ENCODE data around the gene DMPK.
A peak's percentile ranks its signal among the peaks of the same experiment; 100 is the strongest.

Gene DMPK

GRCh38 chr19:45770192-45771101 lies 11.8 kb downstream of the DMPK start:
- peaks cover 18 to 33% of the 10 kb centered on the region in 2 donors for H3K4me1 ChIP-seq (ENCODE audit: control insufficient read depth in 2 of 2, insufficient read depth in 2 of 2, low read length in 2 of 2)
- no peaks in the 10 kb centered on the region for H3K36me3 ChIP-seq (ENCODE audit: control insufficient read depth in 2 of 2, insufficient read depth in 2 of 2, low read length in 2 of 2)
- peak overlapping the region; percentile 72 to 75 for H3K9ac ChIP-seq (ENCODE audit: low read depth in 1 of 2, low read length in 2 of 2)

GRCh38 chr19:45769821-45770191 lies 12.5 kb downstream of the DMPK start:
- peaks cover 18 to 33% of the 10 kb centered on the region in 2 donors for H3K4me1 ChIP-seq (ENCODE audit: control insufficient read depth in 2 of 2, insufficient read depth in 2 of 2, low read length in 2 of 2)
- peak overlapping the region; percentile 68 to 75 for H3K9ac ChIP-seq (ENCODE audit: low read depth in 1 of 2, low read length in 2 of 2)
- H3K4me3 ChIP-seq (ENCODE audit: low read length in 2 of 2): peak overlapping the region; percentile 86 to 94
- no peaks in the 10 kb centered on the region for H3K27me3 ChIP-seq (ENCODE audit: control insufficient read depth in 2 of 2, insufficient read depth in 2 of 2, low read length in 2 of 2)
- H3K36me3 ChIP-seq (ENCODE audit: control insufficient read depth in 2 of 2, insufficient read depth in 2 of 2, low read length in 2 of 2): no peaks in the 10 kb centered on the region
- H3K27ac ChIP-seq (ENCODE audit: low read depth in 2 of 2, low read length in 2 of 2): peak overlapping the region; percentile 96 to 97
- no peaks in the 10 kb centered on the region for H3K9me3 ChIP-seq (ENCODE audit: control insufficient read depth in 2 of 2, low read length in 2 of 2)

More at GRCh38 chr19:45770192-45771101, 11.8 kb downstream of the DMPK start:
- Histone ChIP-seq H3K9me3 (ENCODE audit: control insufficient read depth in 2 of 2, low read length in 2 of 2) (no peaks in the 10 kb centered on the region), H3K4me3 (ENCODE audit: low read length in 2 of 2) (peak overlapping the region; percentile 86 to 94), H3K27me3 (ENCODE audit: control insufficient read depth in 2 of 2, insufficient read depth in 2 of 2, low read length in 2 of 2) (no peaks in the 10 kb centered on the region), H3K27ac (ENCODE audit: low read depth in 2 of 2, low read length in 2 of 2) (peak overlapping the region; percentile 96 to 97)

GRCh38 chr19:45768984-45769782 lies 13.1 kb downstream of the DMPK start, which contains the start of gene SIX5:
Gene SIX5, minus strand, starts transcription at chr19:45769252. Its CDS starts 408 bp downstream, at chr19:45768844.
- H3K4me3 ChIP-seq (ENCODE audit: low read length in 2 of 2): peak within 1 kb of the TSS; percentile 89 to 94
- no peaks in the 10 kb centered on the region for H3K36me3 ChIP-seq (ENCODE audit: control insufficient read depth in 2 of 2, insufficient read depth in 2 of 2, low read length in 2 of 2)
- peak within 1 kb of the TSS; percentile 96 to 97 for H3K27ac ChIP-seq (ENCODE audit: low read depth in 2 of 2, low read length in 2 of 2)
- no peaks in the 10 kb centered on the region for H3K27me3 ChIP-seq (ENCODE audit: control insufficient read depth in 2 of 2, insufficient read depth in 2 of 2, low read length in 2 of 2)
- no peaks in the 10 kb centered on the region for H3K9me3 ChIP-seq (ENCODE audit: control insufficient read depth in 2 of 2, low read length in 2 of 2)
- H3K9ac ChIP-seq (ENCODE audit: low read depth in 1 of 2, low read length in 2 of 2): peak within 1 kb of the TSS; percentile 75 to 88
- H3K4me1 ChIP-seq (ENCODE audit: control insufficient read depth in 2 of 2, insufficient read depth in 2 of 2, low read length in 2 of 2): peaks cover 21 to 33% of the 10 kb centered on the region in 2 donors

- H3K4me1 ChIP-seq (ENCODE audit: control insufficient read depth in 2 of 2, insufficient read depth in 2 of 2, low read length in 2 of 2): peaks cover 21 to 32% of the 10 kb centered on the region in 2 donors
- peak overlapping the region; percentile 89 to 94 for H3K4me3 ChIP-seq (ENCODE audit: low read length in 2 of 2)
- H3K9me3 ChIP-seq (ENCODE audit: control insufficient read depth in 2 of 2, low read length in 2 of 2): no peaks in the 10 kb centered on the region
- H3K36me3 ChIP-seq (ENCODE audit: control insufficient read depth in 2 of 2, insufficient read depth in 2 of 2, low read length in 2 of 2): no peaks in the 10 kb centered on the region
- H3K27ac ChIP-seq (ENCODE audit: low read depth in 2 of 2, low read length in 2 of 2): peak overlapping the region; percentile 96 to 97
- H3K27me3 ChIP-seq (ENCODE audit: control insufficient read depth in 2 of 2, insufficient read depth in 2 of 2, low read length in 2 of 2): no peaks in the 10 kb centered on the region
- H3K9ac ChIP-seq (ENCODE audit: low read depth in 1 of 2, low read length in 2 of 2): peak overlapping the region; percentile 73 to 88
These were observed 13.7 kb downstream of the DMPK start for GRCh38 chr19:45768655-45768983.

GRCh38 chr19:45767881-45768654 lies 14.2 kb downstream of the DMPK start:
- no peaks in the 10 kb centered on the region for H3K36me3 ChIP-seq (ENCODE audit: control insufficient read depth in 2 of 2, insufficient read depth in 2 of 2, low read length in 2 of 2)
- H3K4me1 ChIP-seq (ENCODE audit: control insufficient read depth in 2 of 2, insufficient read depth in 2 of 2, low read length in 2 of 2): peaks cover 18 to 30% of the 10 kb centered on the region in 2 donors
- peak overlapping the region; percentile 73 to 77 for H3K9ac ChIP-seq (ENCODE audit: low read depth in 1 of 2, low read length in 2 of 2)
- peak overlapping the region; percentile 96 to 97 for H3K27ac ChIP-seq (ENCODE audit: low read depth in 2 of 2, low read length in 2 of 2)
- H3K4me3 ChIP-seq (ENCODE audit: low read length in 2 of 2): peak overlapping the region; percentile 89 to 94
- H3K9me3 ChIP-seq (ENCODE audit: control insufficient read depth in 2 of 2, low read length in 2 of 2): no peaks in the 10 kb centered on the region
- no peaks in the 10 kb centered on the region for H3K27me3 ChIP-seq (ENCODE audit: control insufficient read depth in 2 of 2, insufficient read depth in 2 of 2, low read length in 2 of 2)

GRCh38 chr19:45767410-45767880 lies 14.8 kb downstream of the DMPK start:
- H3K27me3 ChIP-seq (ENCODE audit: control insufficient read depth in 2 of 2, insufficient read depth in 2 of 2, low read length in 2 of 2): no peaks in the 10 kb centered on the region
- H3K4me1 ChIP-seq (ENCODE audit: control insufficient read depth in 2 of 2, insufficient read depth in 2 of 2, low read length in 2 of 2): peaks cover 17 to 24% of the 10 kb centered on the region in 2 donors
- H3K9me3 ChIP-seq (ENCODE audit: control insufficient read depth in 2 of 2, low read length in 2 of 2): no peaks in the 10 kb centered on the region
- H3K27ac ChIP-seq (ENCODE audit: low read depth in 2 of 2, low read length in 2 of 2): peak overlapping the region; percentile 96 to 97
- H3K9ac ChIP-seq (ENCODE audit: low read depth in 1 of 2, low read length in 2 of 2): peak overlapping the region; percentile 73 to 77
- no peaks in the 10 kb centered on the region for H3K36me3 ChIP-seq (ENCODE audit: control insufficient read depth in 2 of 2, insufficient read depth in 2 of 2, low read length in 2 of 2)
- peak overlapping the region; percentile 89 to 94 for H3K4me3 ChIP-seq (ENCODE audit: low read length in 2 of 2)

GRCh38 chr19:45766869-45767346 lies 15.4 kb downstream of the DMPK start:
- Histone ChIP-seq H3K9ac (ENCODE audit: low read depth in 1 of 2, low read length in 2 of 2) (peak overlapping the region; percentile 66 to 73), H3K27me3 (ENCODE audit: control insufficient read depth in 2 of 2, insufficient read depth in 2 of 2, low read length in 2 of 2) (no peaks in the 10 kb centered on the region), H3K36me3 (ENCODE audit: control insufficient read depth in 2 of 2, insufficient read depth in 2 of 2, low read length in 2 of 2) (no peaks in the 10 kb centered on the region), H3K9me3 (ENCODE audit: control insufficient read depth in 2 of 2, low read length in 2 of 2) (no peaks in the 10 kb centered on the region), H3K4me1 (ENCODE audit: control insufficient read depth in 2 of 2, insufficient read depth in 2 of 2, low read length in 2 of 2) (peaks cover 17 to 23% of the 10 kb centered on the region in 2 donors), H3K4me3 (ENCODE audit: low read length in 2 of 2) (peak overlapping the region; percentile 89 to 94), H3K27ac (ENCODE audit: low read depth in 2 of 2, low read length in 2 of 2) (peak overlapping the region; percentile 96 to 97)

- H3K4me1 ChIP-seq (ENCODE audit: control insufficient read depth in 2 of 2, insufficient read depth in 2 of 2, low read length in 2 of 2): peaks cover 17 to 19% of the 10 kb centered on the region in 2 donors
- H3K36me3 ChIP-seq (ENCODE audit: control insufficient read depth in 2 of 2, insufficient read depth in 2 of 2, low read length in 2 of 2): no peaks in the 10 kb centered on the region
- H3K9me3 ChIP-seq (ENCODE audit: control insufficient read depth in 2 of 2, low read length in 2 of 2): no peaks in the 10 kb centered on the region
- peak overlapping the region; percentile 96 to 97 for H3K27ac ChIP-seq (ENCODE audit: low read depth in 2 of 2, low read length in 2 of 2)
- no peaks in the 10 kb centered on the region for H3K27me3 ChIP-seq (ENCODE audit: control insufficient read depth in 2 of 2, insufficient read depth in 2 of 2, low read length in 2 of 2)
- H3K9ac ChIP-seq (ENCODE audit: low read depth in 1 of 2, low read length in 2 of 2): peak overlapping the region; percentile 66 to 73
- H3K4me3 ChIP-seq (ENCODE audit: low read length in 2 of 2): peak overlapping the region in 1 of 2 donors; percentile 94
These were observed 15.9 kb downstream of the DMPK start for GRCh38 chr19:45766296-45766868.

- Histone ChIP-seq H3K9ac (ENCODE audit: low read depth in 1 of 2, low read length in 2 of 2) (no peak overlapping the region), H3K27me3 (ENCODE audit: control insufficient read depth in 2 of 2, insufficient read depth in 2 of 2, low read length in 2 of 2) (no peaks in the 10 kb centered on the region), H3K27ac (ENCODE audit: low read depth in 2 of 2, low read length in 2 of 2) (no peak overlapping the region), H3K4me3 (ENCODE audit: low read length in 2 of 2) (no peak overlapping the region), H3K4me1 (ENCODE audit: control insufficient read depth in 2 of 2, insufficient read depth in 2 of 2, low read length in 2 of 2) (peaks cover 11 to 13% of the 10 kb centered on the region in 2 donors), H3K36me3 (ENCODE audit: control insufficient read depth in 2 of 2, insufficient read depth in 2 of 2, low read length in 2 of 2) (no peaks in the 10 kb centered on the region), H3K9me3 (ENCODE audit: control insufficient read depth in 2 of 2, low read length in 2 of 2) (no peaks in the 10 kb centered on the region)
These were observed 16.5 kb downstream of the DMPK start for GRCh38 chr19:45765702-45766295.

All from mucosa of rectum (tissue), 2 donors.